ENCODE results near the gene CFTR.

Gene CFTR

DNA sequence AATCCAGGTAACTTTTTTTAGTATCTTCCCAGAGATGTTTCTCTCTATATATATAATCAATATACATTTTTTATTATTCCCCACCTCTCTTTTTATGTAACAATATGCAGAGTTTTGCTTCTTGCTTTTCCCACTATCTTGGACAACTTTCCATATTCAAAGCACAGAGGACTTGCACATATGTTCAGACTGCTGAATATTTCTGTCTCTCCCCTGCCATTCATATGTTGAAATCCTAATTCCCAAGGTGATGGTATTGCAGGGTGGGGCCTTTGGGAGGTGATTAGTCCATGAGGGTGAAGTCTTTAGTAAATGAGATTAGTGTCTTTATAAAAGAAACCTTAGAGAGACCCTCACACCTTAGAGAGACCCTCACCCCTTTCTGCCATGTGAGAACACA lies 72.8 kb downstream of the CFTR start:
- TF ChIP-seq, protein P1, sequence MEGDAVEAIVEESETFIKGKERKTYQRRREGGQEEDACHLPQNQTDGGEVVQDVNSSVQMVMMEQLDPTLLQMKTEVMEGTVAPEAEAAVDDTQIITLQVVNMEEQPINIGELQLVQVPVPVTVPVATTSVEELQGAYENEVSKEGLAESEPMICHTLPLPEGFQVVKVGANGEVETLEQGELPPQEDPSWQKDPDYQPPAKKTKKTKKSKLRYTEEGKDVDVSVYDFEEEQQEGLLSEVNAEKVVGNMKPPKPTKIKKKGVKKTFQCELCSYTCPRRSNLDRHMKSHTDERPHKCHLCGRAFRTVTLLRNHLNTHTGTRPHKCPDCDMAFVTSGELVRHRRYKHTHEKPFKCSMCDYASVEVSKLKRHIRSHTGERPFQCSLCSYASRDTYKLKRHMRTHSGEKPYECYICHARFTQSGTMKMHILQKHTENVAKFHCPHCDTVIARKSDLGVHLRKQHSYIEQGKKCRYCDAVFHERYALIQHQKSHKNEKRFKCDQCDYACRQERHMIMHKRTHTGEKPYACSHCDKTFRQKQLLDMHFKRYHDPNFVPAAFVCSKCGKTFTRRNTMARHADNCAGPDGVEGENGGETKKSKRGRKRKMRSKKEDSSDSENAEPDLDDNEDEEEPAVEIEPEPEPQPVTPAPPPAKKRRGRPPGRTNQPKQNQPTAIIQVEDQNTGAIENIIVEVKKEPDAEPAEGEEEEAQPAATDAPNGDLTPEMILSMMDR (IDR thresholded peaks at IDR 0.05) = no peak

DNA sequence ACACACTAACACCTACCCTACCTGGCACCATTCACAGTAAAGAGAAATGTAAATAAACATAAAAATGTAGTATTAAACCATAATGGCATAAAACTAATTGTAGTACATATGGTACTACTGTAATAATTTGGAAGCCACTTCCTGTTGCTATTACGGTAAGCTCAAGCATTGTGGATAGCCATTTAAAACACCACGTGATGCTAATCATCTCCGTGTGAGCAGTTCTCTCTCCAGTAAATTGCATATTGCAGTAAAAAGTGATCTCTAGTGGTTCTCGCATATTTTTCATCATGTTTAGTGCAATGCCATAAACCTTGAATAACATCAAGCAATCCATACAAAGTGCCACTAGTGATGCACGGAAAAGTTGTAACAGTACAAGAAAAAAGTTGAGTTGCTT lies 75.4 kb downstream of the CFTR start:
- TF ChIP-seq, protein P1 (IDR thresholded peaks at IDR 0.05) = no peak

DNA sequence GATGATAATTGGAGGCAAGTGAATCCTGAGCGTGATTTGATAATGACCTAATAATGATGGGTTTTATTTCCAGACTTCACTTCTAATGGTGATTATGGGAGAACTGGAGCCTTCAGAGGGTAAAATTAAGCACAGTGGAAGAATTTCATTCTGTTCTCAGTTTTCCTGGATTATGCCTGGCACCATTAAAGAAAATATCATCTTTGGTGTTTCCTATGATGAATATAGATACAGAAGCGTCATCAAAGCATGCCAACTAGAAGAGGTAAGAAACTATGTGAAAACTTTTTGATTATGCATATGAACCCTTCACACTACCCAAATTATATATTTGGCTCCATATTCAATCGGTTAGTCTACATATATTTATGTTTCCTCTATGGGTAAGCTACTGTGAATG lies 79.6 kb downstream of the CFTR start:
- TF ChIP-seq, protein P1 (IDR thresholded peaks at IDR 0.05) = no peak

DNA sequence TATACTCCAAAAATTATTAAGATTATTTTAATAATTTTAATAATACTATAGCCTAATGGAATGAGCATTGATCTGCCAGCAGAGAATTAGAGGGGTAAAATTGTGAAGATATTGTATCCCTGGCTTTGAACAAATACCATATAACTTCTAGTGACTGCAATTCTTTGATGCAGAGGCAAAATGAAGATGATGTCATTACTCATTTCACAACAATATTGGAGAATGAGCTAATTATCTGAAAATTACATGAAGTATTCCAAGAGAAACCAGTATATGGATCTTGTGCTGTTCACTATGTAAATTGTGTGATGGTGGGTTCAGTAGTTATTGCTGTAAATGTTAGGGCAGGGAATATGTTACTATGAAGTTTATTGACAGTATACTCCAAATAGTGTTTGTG lies 80.2 kb downstream of the CFTR start:
- TF ChIP-seq, protein P1 (IDR thresholded peaks at IDR 0.05) = no peak

DNA sequence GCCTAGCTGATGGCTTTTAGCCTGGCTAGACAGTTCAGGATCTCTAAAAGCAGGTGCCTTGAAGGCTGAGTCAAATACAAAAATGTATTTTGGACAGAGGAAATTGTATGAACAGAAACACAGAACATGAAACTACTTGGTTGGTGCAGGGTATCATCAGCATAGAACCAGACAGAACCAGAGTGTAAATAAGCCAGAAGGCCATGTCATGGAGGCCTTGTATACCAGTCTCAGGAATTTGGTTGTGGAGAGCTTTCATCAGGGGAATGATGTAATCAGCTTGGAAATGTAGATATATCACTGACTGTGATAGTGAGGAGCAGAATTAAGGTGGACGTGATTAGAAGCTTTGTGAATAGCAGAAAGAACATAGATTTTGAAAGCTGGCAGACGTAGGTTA lies 82.9 kb downstream of the CFTR start:
- TF ChIP-seq, protein P1 (IDR thresholded peaks at IDR 0.05) = no peak

DNA sequence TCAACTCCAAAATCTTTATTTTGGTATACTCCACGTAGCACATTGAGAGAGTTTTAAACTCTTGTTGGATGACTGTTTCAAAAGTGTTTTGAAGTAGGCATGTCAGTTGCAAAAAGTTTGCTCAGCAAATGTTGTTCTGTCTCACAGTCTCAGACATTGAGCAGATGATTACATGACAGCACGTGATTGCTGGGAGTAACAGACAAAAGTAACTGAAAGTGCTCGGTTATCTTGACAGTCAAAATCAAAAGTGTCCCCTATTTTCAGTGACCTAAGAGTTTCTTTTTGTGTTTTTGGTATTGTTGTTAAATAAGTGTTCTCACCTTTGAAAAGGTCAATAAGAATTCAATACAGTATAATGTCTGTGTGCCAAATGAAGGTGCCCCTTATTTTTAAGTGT lies 84.3 kb downstream of the CFTR start:
- TF ChIP-seq, protein P1 (IDR thresholded peaks at IDR 0.05) = no peak

DNA sequence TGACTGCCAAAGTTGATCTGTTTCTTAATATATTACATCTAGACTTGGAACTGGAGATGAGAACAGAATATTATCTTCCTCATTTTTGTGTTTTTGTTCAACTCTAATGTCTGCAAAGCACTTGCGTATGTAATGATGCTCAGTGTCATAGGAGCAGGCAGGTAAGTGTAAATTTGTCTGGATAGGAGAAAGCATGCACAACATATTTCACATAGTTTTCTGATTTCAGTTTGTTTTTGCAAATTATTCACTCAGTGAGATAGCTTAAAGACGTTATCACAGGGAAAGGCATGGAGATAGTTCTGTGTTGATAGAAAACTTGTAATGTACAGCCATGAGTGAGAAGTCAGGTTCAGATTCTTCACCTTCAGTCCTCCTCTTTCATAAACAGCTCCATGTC lies 84.8 kb downstream of the CFTR start:
- TF ChIP-seq, protein P1 (IDR thresholded peaks at IDR 0.05) = no peak

DNA sequence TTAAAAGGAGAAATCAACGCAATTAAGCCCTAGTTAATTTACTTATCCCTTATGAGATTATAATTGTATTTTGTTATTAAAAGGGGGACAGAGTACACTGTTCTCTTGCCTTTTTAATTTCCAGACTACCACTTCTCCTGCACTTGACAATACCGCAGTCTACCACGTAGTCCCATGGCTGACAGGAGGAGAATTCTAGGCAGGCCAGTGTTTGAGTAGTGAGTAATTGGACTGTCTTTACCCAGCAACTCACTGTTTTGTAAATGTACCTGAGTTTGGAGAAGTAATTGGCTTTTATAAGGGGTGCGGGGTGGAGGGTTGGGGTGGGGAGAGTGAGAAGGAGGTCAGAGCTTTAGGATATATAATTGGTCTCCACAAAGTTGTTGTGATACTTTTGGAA lies 85.4 kb downstream of the CFTR start:
- TF ChIP-seq, protein P1 (IDR thresholded peaks at IDR 0.05) = no peak
